ENCODE measurements around the gene PKMYT1. TPM values are rescaled to one million over a fixed set of nuclear protein-coding genes. Genes with fewer than 3 reads are reported as not detected.

Gene PKMYT1
- total and polyA plus RNA-seq, 9 of the 15 experiments (the other 6 are each of a cell fraction or from before 2014, with no cell fraction given), result 8.7 to 201 (median 37.8) TPM

- TF ChIP-seq CTCFL (IDR thresholded peaks at IDR 0.05; ENCODE audit: borderline replicate concordance, insufficient read depth, low read depth, low read length, poor library complexity, severe bottlenecking) (no peak), MEF2D (tag; conservative IDR thresholded peaks at IDR 0.05; ENCODE audit: low read depth) (no peak; the same call in 1 of the 2 replicates), CEBPB (tag; IDR thresholded peaks at IDR 0.05) (no peak), ZNF224 (CRISPR knock-in tag; IDR thresholded peaks at IDR 0.05) (no peak), SMARCE1 (IDR thresholded peaks at IDR 0.05) (0 out of 2 replicates have a peak, but pooled peaks have one; percentile 33), ZBTB12 (CRISPR knock-in tag; IDR thresholded peaks at IDR 0.05) (no peak), PYGO2 (tag; IDR thresholded peaks at IDR 0.05) (no peak), TCF7 (IDR thresholded peaks at IDR 0.05; ENCODE audit: borderline replicate concordance) (no peak), THRAP3 (IDR thresholded peaks at IDR 0.05; ENCODE audit: borderline replicate concordance) (no peak), ESRRB (CRISPR knock-in tag; IDR thresholded peaks at IDR 0.05; ENCODE audit: borderline replicate concordance) (no peak), KLF16 (IDR thresholded peaks at IDR 0.05) (peak; percentile 6; the same call in 1 of the 2 replicates), ZNF253 (CRISPR knock-in tag; conservative IDR thresholded peaks at IDR 0.05) (no peak), ARID1B (IDR thresholded peaks at IDR 0.05) (peak; percentile 64; the same call in 1 of the 2 replicates), SUPT5H (IDR thresholded peaks at IDR 0.05) (peak; percentile 69), TCF15 (CRISPR knock-in tag; IDR thresholded peaks at IDR 0.05) (no peak), LEF1 (IDR thresholded peaks at IDR 0.05) (peak; percentile 87), ZNF12 (CRISPR knock-in tag; IDR thresholded peaks at IDR 0.05) (no peak), KDM5B (IDR thresholded peaks at IDR 0.05; ENCODE audit: insufficient replicate concordance, low read depth, low read length) (peak; percentile 82), SRF (CRISPR knock-in tag; IDR thresholded peaks at IDR 0.05) (0 out of 4 replicates have a peak, but pooled peaks of 1 of the 2 experiments have one; percentile 9), MITF (IDR thresholded peaks at IDR 0.05) (no peak), ZNF311 (CRISPR knock-in tag; IDR thresholded peaks at IDR 0.05) (no peak), ATF4 (CRISPR knock-in tag; IDR thresholded peaks at IDR 0.05) (no peak), DMBX1 (CRISPR knock-in tag; IDR thresholded peaks at IDR 0.05; ENCODE audit: borderline replicate concordance) (no peak), ZC3H4 (CRISPR knock-in tag; IDR thresholded peaks at IDR 0.05; ENCODE audit: borderline replicate concordance) (no peak)
Observed at GRCh38 chr16:2981177-2981898, 1.1 kb upstream of the PKMYT1 start (continued).
